ENCODE data around the gene SP7. TPM values are rescaled to one million over a fixed set of nuclear protein-coding genes. Genes with fewer than 3 reads are reported as not detected.

Gene SP7
- not detected in 2 replicates for total RNA-seq

- ChIA-PET CTCF (interaction anchor here (1.7 kb wide), 1 partner anchor 9 kb away, joined by 6 read pairs; no protein-coding TSS in a partner anchor), POLR2A (interaction anchor here (0.6 kb wide), 1 partner anchor 16 kb away, joined by 4 read pairs; no protein-coding TSS in a partner anchor)
- Mint-ChIP-seq H3K4me1 (peaks cover 11% of the 10 kb centered on the region), H3K27ac (no peak within 1 kb of the TSS), H3K27me3 (peaks cover 58% of the 10 kb centered on the region), H3K36me3 (ENCODE audit: low read depth) (no peaks in the 10 kb centered on the region), H3K9me3 (no peaks in the 10 kb centered on the region), H3K4me3 (no peak within 1 kb of the TSS)
- DNase-seq, result no peak
- intact Hi-C loops (cut with micrococcal nuclease), result no loop called here
- peak; percentile 81 for ATAC-seq (ENCODE audit: low read depth)
- TF ChIP-seq CTCF (IDR thresholded peaks at IDR 0.05), result no peak
Observed at GRCh38 chr12:53336181-53336681, at the start of gene SP7. Gene SP7 (minus strand): TSS chr12:53336354. CDS start chr12:53335646, 708 bp downstream.

GRCh38 chr12:53383258-53383657 is 47.1 kb upstream of the SP7 start:
- Mint-ChIP-seq H3K27me3 (no peaks in the 10 kb centered on the region), H3K4me1 (peaks cover 64% of the 10 kb centered on the region), H3K9me3 (no peaks in the 10 kb centered on the region), H3K27ac (peak overlapping the region; percentile 25), H3K4me3 (peak overlapping the region; percentile 88), H3K36me3 (ENCODE audit: low read depth) (peaks cover 58% of the 10 kb centered on the region)
- intact Hi-C loops (cut with micrococcal nuclease), result loop anchor here (5.0 kb wide), 1 partner anchor 344 kb away; the partner anchor contains the start of gene CALCOCO1
- no peak for DNase-seq
- ChIA-PET POLR2A (interaction anchor here (0.5 to 6.2 kb wide), 6 partner anchors 12 to 70 kb away, joined by 4 to 38 read pairs (median 6); no protein-coding TSS in a partner anchor), CTCF (interaction anchor here (1.3 to 4.2 kb wide), 3 partner anchors 27 to 31 kb away, joined by 4 to 45 read pairs (median 6); no protein-coding TSS in a partner anchor)
- ATAC-seq (ENCODE audit: low read depth), result no peak
- no peak for TF ChIP-seq CTCF (IDR thresholded peaks at IDR 0.05)

GRCh38 chr12:53381731-53382630 is 45.8 kb upstream of the SP7 start:
- ATAC-seq (ENCODE audit: low read depth), result no peak
- POLR2A ChIA-PET, result interaction anchor here (0.6 to 6.2 kb wide), 9 partner anchors 13 to 180 kb away, joined by 3 to 38 read pairs (median 5); no protein-coding TSS in a partner anchor
- peaks cover 53% of the 10 kb centered on the region for H3K4me1 Mint-ChIP-seq
- H3K36me3 Mint-ChIP-seq (ENCODE audit: low read depth), result peaks cover 47% of the 10 kb centered on the region
- H3K27ac Mint-ChIP-seq, result peak overlapping the region; percentile 80
- no peak for TF ChIP-seq CTCF (IDR thresholded peaks at IDR 0.05)
- CTCF ChIA-PET, result interaction anchor here (1.0 to 4.2 kb wide), 8 partner anchors 16 to 61 kb away, joined by 3 to 45 read pairs (median 6); partner anchors contain the start of gene AAAS
- peak overlapping the region; percentile 88 for H3K4me3 Mint-ChIP-seq
- no peaks in the 10 kb centered on the region for H3K9me3 Mint-ChIP-seq
- intact Hi-C loops (cut with micrococcal nuclease), result loop anchor here (1.0 to 5.0 kb wide), 3 partner anchors 15 to 345 kb away; partner anchors contain the start of gene CALCOCO1
- DNase-seq, result no peak
- H3K27me3 Mint-ChIP-seq, result no peaks in the 10 kb centered on the region

- DNase-seq (no peak), ATAC-seq (ENCODE audit: low read depth) (no peak)
- Mint-ChIP-seq H3K27me3 (no peaks in the 10 kb centered on the region), H3K4me3 (peak overlapping the region; percentile 88), H3K9me3 (no peaks in the 10 kb centered on the region), H3K4me1 (peaks cover 44% of the 10 kb centered on the region), H3K36me3 (ENCODE audit: low read depth) (peaks cover 39% of the 10 kb centered on the region), H3K27ac (peak overlapping the region; percentile 80)
- ChIA-PET CTCF (interaction anchor here (0.6 to 4.2 kb wide), 9 partner anchors 15 to 202 kb away, joined by 3 to 45 read pairs (median 5); partner anchors contain the start of gene AAAS), POLR2A (interaction anchor here (0.6 to 6.2 kb wide), 7 partner anchors 23 to 179 kb away, joined by 5 to 38 read pairs (median 7); no protein-coding TSS in a partner anchor)
- TF ChIP-seq CTCF (IDR thresholded peaks at IDR 0.05), result no peak
- intact Hi-C loops (cut with micrococcal nuclease), result loop anchor here (1.0 to 5.0 kb wide), 5 partner anchors 14 to 346 kb away; partner anchors contain the start of genes CALCOCO1 and MYG1
Observed at GRCh38 chr12:53380794-53381730, 44.9 kb upstream of the SP7 start.
